ENCODE results near the gene DYRK1B.
A peak's percentile ranks its signal among the peaks of the same experiment; 100 is the strongest.

DYRK1B gene

DNA sequence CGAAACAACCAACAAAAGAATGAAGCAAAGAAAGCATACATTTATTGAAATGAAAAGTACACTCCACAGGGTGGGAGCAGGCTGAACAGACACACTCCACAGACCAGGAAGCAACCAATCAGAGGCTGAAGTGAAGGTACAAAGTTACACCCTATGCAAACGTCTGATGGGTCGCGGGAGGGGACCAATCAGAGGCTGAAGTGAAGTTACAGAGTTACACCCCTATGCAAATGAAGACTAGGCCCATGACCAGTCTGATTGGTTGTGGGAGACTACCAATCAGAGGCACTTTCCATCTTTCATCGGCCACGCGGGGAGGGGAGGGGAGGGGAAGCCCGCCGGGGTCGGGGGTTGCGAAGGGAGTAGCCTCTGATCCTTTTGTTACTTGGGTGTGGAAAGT is 24.6 kb upstream of the DYRK1B start:
- no peak for DNase-seq (ENCODE audit: low read depth in 2 of 2)

- DNase-seq (ENCODE audit: low read depth in 2 of 2), result no peak
These were observed 18.9 kb upstream of the DYRK1B start for GRCh38 chr19:39852882-39853281.

DNA sequence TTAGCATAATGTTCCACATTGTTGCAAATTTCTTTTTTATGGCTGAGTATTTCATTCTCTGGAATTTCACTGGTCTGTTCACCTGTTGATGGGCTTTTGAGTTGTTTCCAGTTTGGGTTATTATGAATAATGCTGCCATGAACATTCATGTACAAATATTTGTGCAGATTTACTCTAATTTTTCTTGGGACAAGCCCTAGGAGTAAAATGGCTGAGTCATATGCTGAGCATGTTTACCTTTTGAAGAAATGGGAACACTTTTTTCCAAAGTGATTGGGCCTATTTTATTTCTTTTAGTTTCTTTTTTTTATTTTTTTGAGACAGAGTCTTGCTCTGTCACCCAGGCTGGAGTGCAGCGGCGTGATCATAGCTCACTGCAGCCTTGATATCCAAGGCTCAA is 16.9 kb upstream of the DYRK1B start:
- DNase-seq (ENCODE audit: low read depth in 2 of 2), result no peak

DNA sequence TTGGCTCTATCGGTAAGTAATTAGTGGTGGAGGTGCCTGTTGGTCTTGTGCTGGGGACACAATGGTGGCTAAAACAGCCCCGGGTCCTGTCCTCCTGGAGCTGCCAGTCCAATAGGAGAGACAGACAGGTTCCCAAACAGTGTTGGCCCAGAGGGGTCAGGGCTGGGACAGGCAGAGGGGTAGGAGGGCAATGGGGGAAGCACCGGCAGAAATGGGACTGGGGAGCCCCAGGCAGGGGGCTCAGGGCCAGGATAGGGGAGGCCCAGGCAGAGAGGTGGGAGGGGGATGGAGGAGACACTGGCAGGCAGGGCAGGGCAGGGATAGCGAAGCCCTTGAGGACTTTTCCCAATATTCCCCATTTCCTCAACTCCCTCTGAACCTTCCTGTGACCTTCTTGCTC is 14.4 kb upstream of the DYRK1B start:
- DNase-seq (ENCODE audit: low read depth in 2 of 2), result no peak

- DNase-seq (ENCODE audit: low read depth in 2 of 2), result no peak
These were observed 13.6 kb upstream of the DYRK1B start for GRCh38 chr19:39847525-39847924.

- no peak for DNase-seq (ENCODE audit: low read depth in 2 of 2)
These were observed 12.9 kb upstream of the DYRK1B start for GRCh38 chr19:39846678-39847486.

GRCh38 chr19:39845933-39846677 is 12.1 kb upstream of the DYRK1B start, which contains the start of gene FBL:
FBL (minus strand) TSS chr19:39846379; CDS start chr19:39846300, 79 bp downstream.
- DNase-seq (ENCODE audit: low read depth in 2 of 2), result peak; percentile 96 to 98

GRCh38 chr19:39845584-39845932 is 11.6 kb upstream of the DYRK1B start:
- DNase-seq (ENCODE audit: low read depth in 2 of 2), result no peak

- DNase-seq (ENCODE audit: low read depth in 2 of 2), result no peak
These were observed 11.2 kb upstream of the DYRK1B start for GRCh38 chr19:39845172-39845571.

GRCh38 chr19:39843919-39844793 is 10.2 kb upstream of the DYRK1B start:
- no peak for DNase-seq (ENCODE audit: low read depth in 2 of 2)

DNA sequence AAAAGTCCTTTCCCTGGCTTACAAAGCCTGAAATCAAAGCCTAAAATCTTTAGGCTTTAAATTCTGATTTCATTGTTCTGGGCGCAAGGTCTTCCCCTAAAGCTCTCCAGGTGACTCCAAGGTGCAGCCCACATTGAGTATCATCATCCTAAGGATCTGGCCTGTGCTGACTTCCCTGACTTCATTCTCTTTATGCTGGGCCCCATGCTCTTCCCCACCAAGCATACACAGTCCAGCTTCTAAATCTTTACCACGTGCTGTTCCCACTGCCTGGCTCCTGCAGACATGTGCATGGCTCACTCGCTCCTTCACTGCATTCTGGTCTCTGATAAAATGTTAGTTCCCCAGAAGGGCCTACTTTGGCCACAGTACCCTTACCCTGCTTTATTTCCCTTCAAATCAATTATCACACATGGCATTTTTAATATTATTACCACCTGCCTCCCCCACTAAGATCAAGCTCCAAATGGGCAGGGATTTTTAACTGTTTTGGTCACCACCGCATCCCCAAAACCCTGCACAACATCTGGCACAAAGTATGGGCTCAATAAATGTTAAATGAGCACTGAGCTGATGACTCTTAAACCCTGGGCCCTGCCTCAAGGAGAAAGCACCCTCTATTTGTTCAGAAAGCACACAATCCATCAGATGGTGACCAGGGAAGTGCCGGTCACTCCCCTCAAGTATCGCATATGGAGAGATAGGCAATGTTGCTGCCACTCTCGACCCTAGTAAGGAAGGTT is 8.9 kb upstream of the DYRK1B start:
- DNase-seq (ENCODE audit: low read depth in 2 of 2), result no peak

GRCh38 chr19:39841041-39841440 is 7.1 kb upstream of the DYRK1B start:
- no peak for DNase-seq (ENCODE audit: low read depth in 2 of 2)

GRCh38 chr19:39840492-39840891 is 6.5 kb upstream of the DYRK1B start:
- DNase-seq (ENCODE audit: low read depth in 2 of 2), result no peak

DNA sequence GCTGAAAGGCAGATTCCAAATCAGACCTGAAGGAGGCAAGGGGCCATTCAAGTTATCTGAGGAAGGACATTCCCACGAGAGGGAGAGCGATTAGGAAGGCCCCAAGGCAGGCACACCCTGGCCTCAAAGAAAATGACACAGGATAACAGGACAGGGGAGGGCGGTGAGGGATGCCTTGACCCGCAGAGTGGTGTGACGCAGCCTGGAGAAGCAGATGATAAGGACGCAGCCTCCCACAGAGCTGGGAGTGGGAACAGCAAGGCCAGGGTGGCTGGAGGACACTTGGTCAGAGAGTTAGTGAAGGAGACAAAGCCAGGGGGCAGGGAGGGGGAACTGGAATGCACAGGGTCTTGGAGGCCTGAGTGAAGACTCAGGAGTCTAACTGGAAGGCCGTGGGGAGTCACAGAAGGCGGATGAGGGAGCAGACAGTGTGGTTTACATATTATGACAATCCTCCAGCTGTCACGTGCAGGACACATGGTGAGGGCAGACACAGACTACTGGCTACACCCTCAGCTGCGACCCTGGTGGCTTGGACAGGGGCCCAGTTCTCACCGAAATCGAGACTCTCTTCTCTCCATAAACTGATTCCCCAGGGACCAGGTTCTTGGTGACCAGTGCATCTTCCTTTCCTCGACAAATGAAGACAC is 5.8 kb upstream of the DYRK1B start:
- DNase-seq (ENCODE audit: low read depth in 2 of 2), result no peak

DNA sequence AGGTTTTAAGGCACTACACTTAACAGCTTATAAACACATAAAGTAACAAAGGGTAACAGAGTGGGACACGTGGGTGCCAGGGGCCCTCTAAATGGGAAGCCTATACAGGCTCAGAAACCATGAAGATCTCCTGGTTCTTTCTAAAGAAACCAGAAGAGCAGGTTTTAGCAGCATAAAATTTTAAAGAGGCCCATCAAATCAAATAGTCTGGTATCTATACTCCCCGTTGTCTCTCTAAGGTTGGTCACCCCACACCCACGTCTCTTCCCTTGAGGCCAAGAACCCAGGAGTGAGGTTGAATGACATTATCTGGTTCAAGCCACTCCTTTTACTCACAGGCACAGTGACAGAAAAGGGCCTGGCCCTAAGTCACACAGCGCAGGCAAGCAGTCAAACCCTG is 4.6 kb upstream of the DYRK1B start:
- DNase-seq (ENCODE audit: low read depth in 2 of 2), result no peak

- no peak for DNase-seq (ENCODE audit: low read depth in 2 of 2)
These were observed 4.0 kb upstream of the DYRK1B start for GRCh38 chr19:39837978-39838377.

- no peak for DNase-seq (ENCODE audit: low read depth in 2 of 2)
These were observed 402 bp upstream of the DYRK1B start for GRCh38 chr19:39834287-39834841.

GRCh38 chr19:39833160-39833463 is 850 bp downstream of the DYRK1B start:
- DNase-seq (ENCODE audit: low read depth in 2 of 2), result no peak

GRCh38 chr19:39832341-39833083 is 1.4 kb downstream of the DYRK1B start:
- DNase-seq (ENCODE audit: low read depth in 2 of 2), result no peak

DNA sequence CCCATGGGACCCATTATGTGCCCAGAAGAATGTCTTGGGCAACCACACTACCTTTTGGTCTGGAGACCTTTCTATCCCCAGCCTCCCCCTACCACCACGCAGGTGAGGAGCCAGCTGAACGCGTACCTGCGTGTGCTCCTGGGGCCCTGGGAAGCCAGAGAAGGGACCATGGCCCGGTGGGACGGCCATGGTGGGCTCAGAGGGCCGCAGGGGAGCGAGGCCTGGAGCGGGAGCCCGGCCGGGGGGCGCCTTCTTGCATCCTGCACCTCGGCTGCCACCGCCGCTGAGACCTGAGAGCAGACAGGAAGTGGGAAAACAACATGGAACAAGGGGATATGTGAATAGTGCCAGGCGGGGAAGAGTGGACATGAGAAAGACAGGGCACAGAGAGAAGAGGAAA is 2.3 kb downstream of the DYRK1B start:
- DNase-seq (ENCODE audit: low read depth in 2 of 2), result no peak

Data from stimulated activated CD8-positive, alpha-beta memory T cell treated with anti-CD3 and anti-CD28 coated beads, Interleukin-2, amount 100 ng/mL, for 1 hour (primary cell).